Stimulated activated CD8-positive, alpha-beta memory T cell treated with anti-CD3 and anti-CD28 coated beads, Interleukin-12 subunit alpha, Interleukin-12 subunit beta, amount 100 ng/mL, for 1 hour (primary cell): ENCODE data around the gene SLC34A3.

Source experiments
- DNase-seq: peaks from one replicate; pipeline ENCODE4 v3.0.0-alpha.2; 2020; ENCODE audit warnings: low read depth

The SLC34A3 gene

DNA sequence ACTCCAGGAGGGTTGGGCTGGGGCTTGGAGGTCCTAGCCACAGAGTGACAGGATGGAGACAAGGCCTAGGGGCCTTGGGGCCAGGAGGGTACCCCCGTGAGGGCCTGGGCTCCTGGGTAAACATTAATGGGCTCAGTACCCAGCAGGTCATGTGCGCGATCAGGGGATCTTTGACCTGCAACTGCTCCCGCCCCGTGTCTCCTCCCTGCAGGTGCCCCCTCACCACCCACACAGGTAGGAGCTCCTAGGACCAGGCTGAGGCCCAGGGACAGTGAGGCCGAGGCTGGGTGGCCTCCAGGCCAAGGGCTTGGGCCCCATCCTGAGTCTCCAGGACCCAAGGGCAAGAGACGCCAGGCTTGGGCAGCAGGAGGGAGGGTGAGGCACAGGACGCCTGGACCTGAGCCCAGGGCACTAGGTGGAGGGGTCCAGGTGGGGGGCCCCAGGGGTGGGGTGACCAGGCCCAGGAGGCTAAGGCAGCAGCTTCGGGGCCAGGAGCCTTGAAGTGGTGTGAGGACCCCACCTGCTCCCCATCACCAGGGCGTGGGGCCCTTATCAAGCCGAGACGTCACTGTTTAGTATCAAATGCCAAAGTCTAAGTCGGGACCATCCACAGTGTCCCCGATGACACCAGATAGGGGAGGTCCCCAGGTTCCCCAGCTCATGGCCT lies at the start of gene SLC34A3:
SLC34A3 (plus strand) TSS at position 197 of the 667 bp plus-strand sequence. CDS start 802 bp downstream, outside the sequence.
- DNase-seq, result no peak

GRCh38 chr9:137181680-137182079 lies 49.0 kb upstream of the SLC34A3 start:
- DNase-seq, result no peak

- no peak for DNase-seq
Observed at GRCh38 chr9:137182836-137183235, 47.9 kb upstream of the SLC34A3 start.

- no peak for DNase-seq
Observed at GRCh38 chr9:137183980-137184595, 46.6 kb upstream of the SLC34A3 start.

- DNase-seq, result no peak
Observed at GRCh38 chr9:137184881-137185660, 45.6 kb upstream of the SLC34A3 start.

DNA sequence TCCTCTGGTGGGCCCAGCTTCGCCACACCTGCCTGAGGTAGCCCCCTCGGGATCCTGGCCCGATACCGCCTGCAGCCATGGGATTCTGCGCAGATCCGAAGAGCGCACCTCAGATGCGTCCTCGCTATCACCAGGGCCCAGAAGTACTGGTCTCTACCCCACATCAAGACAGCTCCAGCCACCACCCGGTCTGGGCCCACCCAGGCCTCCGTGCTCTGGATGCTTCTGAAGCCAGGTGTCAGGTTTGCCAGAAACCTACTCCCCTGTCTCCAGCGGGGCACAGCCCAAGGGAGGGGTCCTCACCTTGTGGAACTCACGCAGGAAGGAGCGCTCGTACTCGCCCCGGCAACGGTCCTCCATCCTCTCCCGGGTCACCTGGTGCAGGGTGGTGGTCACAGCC lies 44.8 kb upstream of the SLC34A3 start:
- DNase-seq, result no peak

DNA sequence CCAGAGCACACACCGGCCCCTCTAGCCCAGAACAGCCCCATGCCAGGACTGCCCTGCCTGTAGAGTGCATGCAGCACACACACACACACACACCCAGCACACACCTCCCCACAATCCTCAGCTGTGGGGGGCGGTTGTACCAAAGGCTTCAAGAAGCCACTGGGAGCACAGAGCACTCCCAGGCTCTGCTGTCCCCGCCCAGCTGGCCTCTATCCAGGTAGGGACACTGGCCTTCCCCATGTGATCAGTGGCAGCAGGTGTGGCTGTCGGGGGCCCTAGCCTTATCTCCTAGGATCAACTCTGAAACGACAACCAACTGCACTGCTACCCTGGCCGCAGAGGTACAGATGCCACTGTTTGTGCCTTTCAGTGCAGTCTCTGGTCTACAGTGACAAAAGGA lies 44.3 kb upstream of the SLC34A3 start:
- no peak for DNase-seq

DNA sequence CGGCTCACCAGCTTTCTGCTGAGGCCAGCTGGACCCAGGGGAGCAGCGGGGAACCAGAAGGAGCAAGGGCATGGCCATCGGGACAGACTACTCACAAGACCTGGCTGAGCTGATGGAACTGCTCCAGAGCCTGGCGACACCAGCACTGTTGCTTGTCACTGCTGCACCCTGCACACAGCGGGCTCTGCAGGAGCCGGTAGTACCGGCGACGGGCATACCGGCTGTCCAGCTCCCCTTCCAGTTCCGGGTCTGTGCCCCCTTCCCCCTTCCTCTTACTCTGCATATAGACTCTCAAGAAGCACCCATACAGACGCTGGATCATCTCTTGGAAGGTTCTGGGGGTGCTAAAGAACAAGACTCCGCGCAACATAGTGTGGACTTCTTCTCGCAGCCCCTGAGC lies 43.3 kb upstream of the SLC34A3 start:
- no peak for DNase-seq

DNA sequence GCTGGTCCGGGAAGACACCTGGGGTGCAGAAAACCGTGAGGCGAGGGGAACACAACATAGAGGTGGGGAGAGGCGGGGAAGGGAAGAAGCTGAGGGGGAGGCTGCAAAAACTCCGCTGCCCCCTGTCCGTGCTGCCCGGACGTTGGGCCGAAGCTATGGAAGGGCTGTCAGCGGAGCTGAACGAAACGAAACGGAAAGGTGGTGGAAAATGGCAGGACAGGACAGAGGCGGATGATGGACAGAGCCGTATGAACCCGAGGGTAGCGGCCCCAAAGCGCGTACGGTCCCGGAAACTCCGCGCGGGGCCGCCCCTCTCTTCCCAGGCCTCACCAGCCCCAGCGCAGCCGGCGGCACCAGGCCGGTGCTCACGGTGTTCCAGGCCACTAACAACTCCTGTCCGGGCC lies 42.6 kb upstream of the SLC34A3 start:
- no peak for DNase-seq

DNA sequence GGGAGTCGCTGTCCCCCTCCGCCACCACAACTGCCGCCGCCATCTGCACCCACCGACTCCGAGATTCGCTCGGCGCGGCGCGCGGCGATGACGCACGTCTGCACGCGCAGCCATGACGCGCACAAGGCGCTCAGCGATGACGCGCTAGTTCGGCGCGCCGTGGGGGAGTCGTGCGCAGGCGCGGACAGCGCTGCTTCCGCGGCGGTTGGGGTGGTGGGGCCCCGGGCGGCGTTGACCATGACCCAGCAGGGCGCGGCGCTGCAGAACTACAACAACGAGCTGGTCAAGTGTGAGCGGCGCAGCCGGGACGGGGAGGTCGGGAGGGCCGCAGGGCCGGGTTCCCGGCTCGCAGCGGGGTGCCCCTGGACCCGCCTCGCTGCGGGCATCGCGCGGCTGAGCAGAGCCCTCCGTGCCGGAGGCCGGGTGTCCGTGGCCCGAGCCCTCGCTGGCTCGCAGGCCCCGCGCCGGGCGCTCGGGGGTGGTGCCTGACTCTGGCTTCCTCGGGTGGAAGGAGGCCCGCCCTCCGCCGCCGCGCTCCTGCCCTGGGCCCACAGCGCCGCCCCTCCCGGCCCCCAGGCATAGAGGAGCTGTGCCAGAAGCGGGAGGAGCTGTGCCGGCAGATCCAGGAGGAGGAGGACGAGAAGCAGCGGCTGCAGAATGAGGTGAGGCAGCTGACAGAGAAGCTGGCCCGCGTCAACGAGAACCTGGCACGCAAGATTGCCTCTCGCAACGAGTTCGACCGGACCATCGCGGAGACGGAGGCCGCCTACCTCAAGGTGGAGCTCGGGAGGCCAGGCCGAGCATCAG lies 42.0 kb upstream of the SLC34A3 start, which contains the start of the genes ANAPC2 and SSNA1:
ANAPC2 (minus strand) TSS at position 71 of the 807 bp plus-strand sequence; CDS start at position 43, 28 bp downstream.
SSNA1 (plus strand) TSS at position 187 of the 807 bp plus-strand sequence; CDS start at position 238, 51 bp downstream.
- DNase-seq, result peak; percentile 88

- DNase-seq, result no peak
Observed at GRCh38 chr9:137189297-137190295, 41.1 kb upstream of the SLC34A3 start.

GRCh38 chr9:137190315-137190856 lies 40.3 kb upstream of the SLC34A3 start:
- DNase-seq, result no peak

GRCh38 chr9:137191245-137191644 lies 39.5 kb upstream of the SLC34A3 start:
- DNase-seq, result no peak

- DNase-seq, result no peak
Observed at GRCh38 chr9:137191691-137192447, 38.8 kb upstream of the SLC34A3 start.

DNA sequence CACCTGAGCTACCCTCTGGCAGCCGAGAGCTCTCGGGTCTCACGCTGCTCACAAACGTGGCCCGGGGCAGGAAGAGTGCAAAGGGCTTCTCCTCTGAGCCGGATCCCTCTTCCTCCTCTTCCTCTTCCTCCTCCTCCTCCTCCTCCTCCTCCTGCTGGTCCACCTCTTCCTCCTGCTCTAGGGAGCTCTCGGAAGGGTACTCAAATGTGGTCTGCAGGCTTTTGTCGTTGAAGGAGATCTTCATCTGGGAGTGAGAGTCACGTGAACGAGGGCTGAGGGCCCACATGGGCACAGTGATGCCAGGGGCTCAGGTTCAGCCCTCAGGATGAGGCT lies 38.3 kb upstream of the SLC34A3 start:
- no peak for DNase-seq

- no peak for DNase-seq
Observed at GRCh38 chr9:137192859-137193258, 37.8 kb upstream of the SLC34A3 start.

GRCh38 chr9:137193771-137194170 lies 36.9 kb upstream of the SLC34A3 start:
- DNase-seq, result no peak

- DNase-seq, result no peak
Observed at GRCh38 chr9:137194388-137194787, 36.3 kb upstream of the SLC34A3 start.

DNA sequence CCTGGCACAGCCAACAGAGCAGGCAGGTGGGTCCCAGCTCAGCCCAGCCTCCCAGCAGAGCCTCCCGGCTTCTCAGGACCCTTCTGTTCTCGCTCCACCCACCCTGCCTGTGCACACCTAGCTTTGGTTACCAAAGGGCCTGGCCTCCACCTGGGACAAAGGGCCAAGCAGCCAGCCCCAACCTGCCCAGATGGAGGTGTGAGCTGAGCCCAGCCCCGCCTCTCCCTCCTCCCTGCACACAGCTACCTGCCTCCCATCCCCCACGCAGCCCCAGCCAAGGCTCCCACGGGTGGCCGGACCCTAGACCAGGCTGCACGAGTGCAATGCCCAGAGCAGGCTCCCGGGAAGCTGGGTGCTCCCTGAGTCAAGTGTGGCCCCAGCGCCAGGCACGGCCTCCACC lies 35.8 kb upstream of the SLC34A3 start:
- DNase-seq, result no peak
